ENCODE measurements around the gene MAP3K5.

MAP3K5 gene

DNA sequence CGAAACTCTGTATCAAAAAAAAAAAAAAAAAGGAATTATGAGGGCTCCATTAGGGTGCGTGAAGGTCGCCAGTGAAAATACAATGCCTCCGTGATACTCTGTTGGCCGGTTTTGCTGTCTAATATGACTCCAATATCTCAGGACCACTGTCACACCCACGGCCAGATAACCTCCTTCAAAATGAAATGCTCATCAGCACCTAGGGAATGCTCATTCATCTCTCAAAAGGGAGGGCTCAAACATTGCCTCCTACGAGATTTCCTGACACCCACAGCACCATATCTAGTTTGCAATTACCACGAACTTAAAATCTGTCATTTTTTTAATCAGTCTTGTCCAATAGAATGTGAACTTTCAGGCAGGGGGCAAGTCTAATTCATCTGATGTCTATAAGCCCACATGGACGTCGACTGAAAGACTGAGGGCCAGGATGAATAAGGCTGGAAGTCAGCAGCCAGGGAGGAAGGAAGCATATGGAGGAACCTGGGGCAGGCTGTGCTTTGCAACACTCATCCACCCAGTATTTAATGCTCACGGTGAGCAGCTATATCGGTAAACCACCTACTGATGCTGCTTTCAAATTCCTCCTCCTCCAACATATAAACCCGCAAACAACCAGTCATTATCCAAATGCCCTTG lies 42.8 kb downstream of the MAP3K5 start:
- no peak for DNase-seq (ENCODE audit: low spot score)

DNA sequence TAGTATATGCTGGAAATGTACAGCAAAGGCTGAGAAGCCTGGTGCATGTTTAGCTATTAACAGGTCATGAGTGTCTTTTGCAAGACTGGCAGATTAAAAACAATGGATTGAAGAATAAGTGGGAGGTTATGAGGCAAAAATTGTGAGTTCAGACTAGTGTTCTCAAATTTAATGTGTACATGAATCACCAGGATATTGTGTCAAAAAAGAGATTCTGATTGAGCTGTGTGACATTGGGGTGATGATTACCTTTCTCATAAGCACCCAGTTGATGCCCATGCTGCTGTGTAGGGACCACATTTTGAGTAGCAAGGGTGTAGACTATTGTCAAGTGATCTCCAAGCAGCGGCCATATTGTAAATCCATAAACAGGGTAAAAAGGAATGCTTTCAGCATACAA lies 44.8 kb downstream of the MAP3K5 start:
- DNase-seq (ENCODE audit: low spot score), result no peak

- DNase-seq (ENCODE audit: low spot score), result no peak
These were observed 47.0 kb downstream of the MAP3K5 start for GRCh38 chr6:136745300-136745699.

DNA sequence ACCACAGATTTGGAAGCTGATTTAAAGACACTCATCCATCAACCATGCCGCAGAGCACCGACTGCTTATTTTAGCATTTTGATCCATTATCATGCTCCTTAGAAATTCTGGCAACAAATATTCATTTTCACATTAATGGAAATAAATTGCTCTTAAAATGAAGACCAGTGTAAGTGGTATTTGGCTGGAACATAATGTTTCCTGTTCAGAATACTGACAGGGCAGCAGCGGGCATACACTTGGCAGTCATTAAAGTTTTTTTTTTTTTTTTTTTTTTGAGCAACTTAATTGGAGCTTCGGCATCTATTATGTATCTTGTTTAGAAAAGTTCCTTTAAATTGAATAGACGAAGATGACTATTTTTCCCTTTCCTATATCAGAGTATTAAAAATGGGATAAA lies 47.4 kb downstream of the MAP3K5 start:
- no peak for DNase-seq (ENCODE audit: low spot score)

DNA sequence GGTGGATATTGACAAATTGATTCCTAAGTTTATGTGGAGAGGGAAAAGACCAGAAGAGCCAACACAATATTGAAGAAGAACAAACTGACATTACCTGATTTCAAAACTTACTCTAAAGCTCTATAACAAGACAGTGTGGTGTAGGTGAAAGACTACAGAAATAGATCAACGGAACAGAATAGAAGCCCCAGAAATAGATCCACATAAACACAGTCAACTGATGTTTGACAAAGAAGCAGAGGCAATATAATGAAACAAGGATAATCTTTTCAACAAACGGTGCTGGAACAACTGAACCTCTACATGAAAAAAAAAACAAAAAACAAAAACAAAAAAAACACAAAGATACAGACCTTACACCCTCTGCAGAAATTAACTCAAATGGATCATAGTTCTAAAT lies 50.2 kb downstream of the MAP3K5 start:
- no peak for DNase-seq (ENCODE audit: low spot score)

DNA sequence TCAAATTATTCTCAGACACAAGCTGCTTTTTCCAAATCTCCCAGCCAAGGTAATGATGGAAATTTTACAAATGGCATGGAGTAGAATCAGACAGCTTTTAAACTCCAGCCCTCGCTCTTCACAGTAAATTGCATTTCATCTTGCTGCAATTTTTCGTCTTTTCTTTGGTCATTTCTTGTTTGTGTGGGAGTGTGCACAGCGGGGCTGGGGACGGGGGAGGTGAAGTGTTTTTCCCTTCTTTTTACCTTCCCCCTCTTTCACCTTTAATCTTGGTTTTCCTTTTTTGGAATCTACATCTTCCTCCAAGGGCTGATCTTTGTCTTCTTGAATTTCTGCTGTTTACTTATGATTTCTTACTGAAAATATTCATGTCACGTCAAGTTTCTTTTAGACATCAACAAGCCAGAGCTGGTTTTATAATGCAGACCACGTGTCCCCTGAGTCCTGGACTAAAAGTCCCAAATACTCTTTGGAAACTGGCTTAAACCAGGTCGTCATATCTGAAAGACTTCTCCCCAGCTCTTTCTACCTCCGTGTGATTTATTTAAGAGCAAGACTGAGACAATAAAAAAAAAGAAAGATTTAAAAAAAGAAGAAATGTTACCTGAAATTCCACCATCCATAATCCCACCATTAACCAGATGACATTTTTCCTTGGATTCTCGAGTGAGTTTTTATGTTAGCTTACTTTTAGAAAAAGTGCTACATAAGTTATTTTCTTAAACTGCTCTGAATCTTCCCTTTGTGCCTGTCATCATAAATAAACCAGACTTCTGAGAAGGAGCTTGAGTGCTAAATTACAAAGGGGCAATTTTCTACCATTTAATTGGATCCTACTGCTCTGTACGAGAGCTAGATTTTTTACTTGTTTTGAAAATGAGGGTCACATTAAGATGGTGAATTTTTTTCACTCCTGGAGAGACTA lies 52.0 kb downstream of the MAP3K5 start:
- DNase-seq (ENCODE audit: low spot score), result no peak

DNA sequence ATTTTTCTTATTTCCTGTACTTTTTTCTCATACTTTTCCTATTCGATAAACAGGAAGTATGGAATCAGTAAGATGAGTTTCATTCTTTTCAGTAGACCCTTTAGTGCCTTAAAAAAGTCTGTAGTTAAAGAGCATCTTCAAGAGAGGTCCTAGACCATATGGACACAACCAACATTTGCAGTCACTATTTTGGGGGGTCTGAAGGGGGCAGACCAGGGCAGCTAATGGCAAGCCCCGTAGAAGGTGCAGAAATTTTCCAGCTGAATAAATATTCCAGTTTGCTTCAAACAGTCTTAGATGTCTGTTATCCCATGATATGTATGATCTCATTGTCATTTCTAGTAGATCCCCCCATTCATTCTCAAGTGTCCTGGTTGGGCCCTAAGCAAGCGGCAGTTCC lies 52.8 kb downstream of the MAP3K5 start:
- no peak for DNase-seq (ENCODE audit: low spot score)

GRCh38 chr6:136739071-136739470 lies 53.2 kb downstream of the MAP3K5 start:
- no peak for DNase-seq (ENCODE audit: low spot score)

- no peak for DNase-seq (ENCODE audit: low spot score)
These were observed 53.6 kb downstream of the MAP3K5 start for GRCh38 chr6:136738692-136739057.

DNA sequence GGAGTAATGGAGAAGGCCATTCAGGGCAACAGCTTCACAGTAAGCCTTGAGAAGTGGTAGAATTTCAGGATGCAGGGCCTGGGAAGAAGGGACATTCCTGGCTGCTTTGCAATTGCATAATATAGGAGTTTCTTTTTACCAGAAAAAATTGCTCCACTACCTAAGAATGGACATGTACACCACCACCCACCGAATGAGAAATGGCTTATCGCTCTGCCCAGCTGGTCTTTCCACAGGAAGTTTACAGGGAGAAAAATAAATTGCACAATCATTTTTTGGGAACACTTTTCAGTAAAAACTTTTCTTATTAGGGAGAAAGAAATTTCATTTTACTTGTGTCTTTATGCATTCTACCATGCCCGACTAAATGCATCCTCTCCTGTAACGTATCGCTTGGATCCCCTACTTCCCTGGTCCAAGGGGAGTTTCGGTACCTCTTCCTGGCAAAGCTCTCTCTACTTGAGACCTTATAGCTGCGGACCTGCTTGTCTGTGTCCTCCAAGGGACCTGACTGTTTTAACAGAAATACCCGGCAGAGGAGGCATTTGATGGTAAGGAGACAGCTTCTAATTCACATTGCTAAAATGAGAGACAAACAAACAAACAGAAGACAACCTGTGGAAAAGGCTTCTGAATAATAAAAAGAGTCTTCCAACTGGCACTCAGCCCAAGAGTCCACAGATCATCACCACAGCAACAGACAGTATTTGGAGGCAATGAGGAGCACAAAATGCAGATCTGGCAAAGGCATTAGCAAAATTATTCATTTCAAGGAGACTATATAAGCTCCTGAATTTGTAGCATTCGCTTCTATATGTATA lies 54.2 kb downstream of the MAP3K5 start:
- DNase-seq (ENCODE audit: low spot score), result no peak

DNA sequence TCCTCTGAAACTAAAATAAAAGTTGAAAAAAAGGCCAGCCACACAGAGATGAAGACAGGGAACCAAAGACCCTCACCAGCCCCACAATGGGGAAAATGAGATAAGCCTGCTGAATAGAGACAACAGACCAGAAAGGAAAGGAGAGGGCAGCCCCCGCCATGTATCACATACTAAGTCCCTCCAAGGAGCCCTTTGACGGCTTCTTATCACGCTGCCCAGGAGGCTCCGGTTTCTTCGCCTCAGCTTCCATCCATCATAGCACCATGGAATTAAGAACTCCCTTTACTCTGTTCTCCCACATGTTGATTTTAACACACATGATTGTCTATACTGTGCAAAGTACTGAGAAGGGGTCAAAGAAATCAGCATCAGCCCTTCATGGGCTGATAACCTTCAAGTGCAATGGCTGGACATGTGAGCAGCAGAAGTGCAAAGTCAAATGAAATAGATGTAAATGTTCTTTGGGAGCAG lies 54.9 kb downstream of the MAP3K5 start:
- no peak for DNase-seq (ENCODE audit: low spot score)

GRCh38 chr6:136736281-136736960 lies 55.9 kb downstream of the MAP3K5 start:
- no peak for DNase-seq (ENCODE audit: low spot score)

- DNase-seq (ENCODE audit: low spot score), result no peak
These were observed 57.3 kb downstream of the MAP3K5 start for GRCh38 chr6:136734977-136735376.

- no peak for DNase-seq (ENCODE audit: low spot score)
These were observed 59.4 kb downstream of the MAP3K5 start for GRCh38 chr6:136732889-136733288.

GRCh38 chr6:136729832-136730231 lies 62.4 kb downstream of the MAP3K5 start:
- DNase-seq (ENCODE audit: low spot score), result no peak

DNA sequence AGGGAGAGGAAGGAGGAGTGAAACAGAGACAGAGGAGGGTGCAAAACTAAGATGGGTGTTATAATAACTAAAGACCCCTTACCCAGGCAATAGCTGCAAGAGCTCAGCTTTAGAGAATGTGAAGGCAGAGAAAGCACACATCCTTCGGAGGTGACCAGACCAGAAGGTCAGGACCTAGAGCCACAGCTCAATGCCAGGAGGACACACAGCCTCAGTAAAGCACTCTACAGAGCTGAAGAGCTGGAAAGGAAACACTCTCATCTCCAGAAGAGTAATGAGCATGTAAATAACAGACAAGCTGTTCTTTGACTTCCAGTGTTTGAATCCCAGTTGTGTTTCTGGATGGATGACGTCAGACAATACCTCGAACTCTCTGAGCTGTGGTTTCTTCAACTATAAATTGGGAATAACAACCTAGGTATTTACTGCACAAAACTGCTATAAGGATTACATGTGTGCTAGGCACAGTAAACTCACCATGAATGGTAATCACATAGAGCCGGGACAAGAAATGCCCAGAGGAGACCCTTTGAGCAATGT lies 63.2 kb downstream of the MAP3K5 start:
- DNase-seq (ENCODE audit: low spot score), result no peak

DNA sequence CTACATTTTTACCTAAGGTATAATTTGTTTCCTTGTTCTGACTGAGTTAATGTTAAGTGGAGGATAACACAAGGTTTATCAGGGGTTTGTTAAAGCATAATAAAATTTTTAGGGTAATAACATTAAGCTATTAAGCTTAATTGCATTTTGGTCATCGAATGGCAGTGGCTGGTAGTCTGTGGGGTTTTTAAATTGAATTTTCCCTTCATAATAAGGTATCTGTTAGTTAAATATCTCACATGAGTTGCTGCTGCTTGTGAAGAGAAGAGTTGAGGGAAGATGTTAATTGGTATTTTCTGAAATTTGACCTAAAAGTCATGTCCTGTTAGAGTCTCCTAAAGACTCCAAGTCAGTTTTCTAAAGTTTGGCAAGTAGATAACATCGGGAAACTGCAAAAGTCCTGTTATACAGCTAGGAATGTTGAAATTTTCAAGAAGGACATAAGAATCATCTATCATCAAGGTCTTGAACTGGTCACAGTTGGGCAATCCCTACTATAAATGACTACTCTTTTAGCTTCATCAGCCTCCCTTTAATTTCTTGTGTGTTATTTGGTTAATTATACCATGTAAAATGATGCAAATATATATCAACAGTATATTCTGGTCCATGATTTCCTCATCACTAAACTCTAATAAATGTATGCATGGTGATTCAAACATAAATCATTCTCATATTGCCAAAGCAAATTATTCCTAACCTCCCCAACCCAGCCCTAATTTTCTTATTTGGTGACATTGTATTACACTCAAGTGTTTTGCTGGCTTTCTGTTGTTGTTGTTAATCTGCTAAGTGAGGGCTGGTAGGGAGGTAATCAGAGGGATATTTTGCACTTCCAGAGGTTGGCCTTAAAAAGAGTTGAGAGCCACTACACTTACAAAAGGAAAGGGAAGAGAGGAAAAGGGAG lies 64.0 kb downstream of the MAP3K5 start:
- no peak for DNase-seq (ENCODE audit: low spot score)

DNA sequence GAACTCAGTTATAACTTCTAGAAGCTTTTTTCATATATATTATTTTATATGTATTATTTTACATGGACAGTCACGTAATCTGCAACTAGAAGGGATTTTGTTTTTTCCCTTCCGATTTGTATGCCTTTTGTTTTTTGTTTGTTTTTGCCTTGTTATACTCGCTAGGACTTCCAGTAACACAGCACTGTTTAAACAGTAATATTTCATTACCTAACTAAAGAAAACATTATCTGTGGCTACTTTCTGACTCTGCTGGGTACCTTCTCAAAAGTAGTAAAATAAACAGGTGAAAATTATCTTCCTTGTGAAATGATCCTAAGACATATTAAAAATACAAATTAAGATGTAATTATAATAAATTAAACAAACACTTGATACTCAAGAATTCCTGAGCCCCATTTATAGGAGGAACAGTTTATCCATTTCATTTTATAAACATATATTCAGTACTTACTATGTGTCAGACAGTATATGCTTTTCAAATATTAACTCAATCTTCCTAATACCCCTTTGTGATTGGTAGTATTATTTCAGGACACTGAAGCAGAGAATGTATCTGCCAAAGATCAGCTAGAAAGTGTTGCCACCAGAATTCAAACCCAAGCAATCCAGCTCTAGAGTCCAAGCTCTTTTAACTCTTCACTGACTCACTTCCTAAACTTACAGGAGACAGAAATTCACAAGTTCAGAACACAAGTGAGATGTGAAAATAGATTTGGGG lies 65.3 kb downstream of the MAP3K5 start:
- DNase-seq (ENCODE audit: low spot score), result no peak

DNA sequence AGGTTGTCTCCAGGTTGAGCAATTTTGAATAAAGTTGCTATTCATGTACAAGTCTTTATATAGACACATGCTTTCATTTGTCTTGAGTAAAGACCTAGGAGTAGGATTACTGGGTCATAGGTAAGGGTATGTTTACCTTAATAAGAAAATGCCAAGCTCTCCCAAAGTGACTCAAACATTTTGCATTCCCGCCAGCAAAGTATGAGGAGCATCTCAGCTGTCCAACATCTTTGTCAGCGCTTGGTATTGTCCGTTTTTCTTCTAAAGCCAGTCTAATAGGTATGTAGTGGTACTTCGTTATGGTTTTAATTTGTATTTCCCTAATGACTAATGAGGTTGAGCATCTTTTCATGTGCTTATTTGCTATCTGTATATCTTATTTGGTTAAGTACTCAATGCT lies 67.2 kb downstream of the MAP3K5 start:
- DNase-seq (ENCODE audit: low spot score), result no peak

DNA sequence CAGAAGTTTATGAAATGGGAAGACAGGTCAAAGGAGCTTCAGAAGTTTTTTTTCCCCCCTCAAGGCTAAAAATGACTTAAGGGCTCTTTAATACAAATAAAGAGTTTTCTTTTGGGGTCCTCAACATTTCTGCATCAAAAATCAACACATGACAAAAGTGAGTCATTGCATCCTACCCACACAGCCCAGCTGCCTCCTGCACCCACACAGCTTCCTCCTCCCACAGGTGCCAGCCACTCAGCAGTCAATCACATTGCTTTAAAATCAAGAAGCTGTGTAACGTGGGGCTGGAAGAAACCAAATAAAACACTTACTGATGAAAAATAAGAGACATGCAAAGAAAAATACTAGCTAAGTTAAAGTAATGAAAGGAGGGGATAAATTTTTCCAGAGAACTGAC lies 68.5 kb downstream of the MAP3K5 start:
- DNase-seq (ENCODE audit: low spot score), result no peak
